Measurements from ENCODE around the gene CCDC188. TPM values are rescaled to one million over a fixed set of nuclear protein-coding genes. Genes with fewer than 3 reads are reported as not detected.

The CCDC188 gene
- total and polyA plus RNA-seq, 2 of the 8 experiments (the other 6 are each of a cell fraction or from before 2014, with no cell fraction given) = not detected

DNA sequence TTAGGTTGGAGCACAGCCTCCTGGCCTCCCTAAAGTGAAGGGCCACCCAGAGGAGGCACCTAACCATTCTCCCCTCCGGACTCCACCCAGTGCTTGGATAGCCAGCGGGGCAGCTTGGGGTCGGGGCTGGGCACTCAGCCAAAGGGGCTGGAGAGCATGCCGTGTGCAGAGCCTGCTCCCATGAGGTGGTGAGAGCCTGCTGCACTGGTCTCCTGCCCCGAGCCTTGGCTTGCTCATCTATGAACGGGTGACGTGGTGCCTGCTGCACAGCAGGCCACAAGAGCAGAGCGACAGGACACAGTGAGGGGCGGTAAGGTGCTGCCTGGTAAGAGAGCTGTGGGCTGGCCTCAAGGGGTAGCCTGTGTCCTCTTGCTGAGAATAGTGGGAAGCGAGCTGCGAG lies 14.0 kb upstream of the CCDC188 start:
- H3K4me1 ChIP-seq (replicated peaks in 1 of 4; ENCODE audit: control insufficient read depth in 3 of 4, insufficient read depth in 4 of 4, low read length in 3 of 4) = no peaks in the 10 kb centered on the region
- H4K20me1 ChIP-seq (replicated peaks in 1 of 2; ENCODE audit: control insufficient read depth in 1 of 2, insufficient read depth in 2 of 2, low read length in 2 of 2) = peaks cover 0 to 1% of the 10 kb centered on the region in 2 experiments
- H3K36me3 ChIP-seq (ENCODE audit: control insufficient read depth in 2 of 4, insufficient read depth in 4 of 4, low read length in 3 of 4) = no peaks in the 10 kb centered on the region
- DNase-seq (ENCODE audit: low read depth in 1 of 2, low spot score in 2 of 2) (no peak), FAIRE-seq (no peak)
- no peak overlapping the region for H3K4me3 ChIP-seq (ENCODE audit: extremely low read depth in 1 of 4, insufficient read depth in 2 of 4, low read depth in 3 of 4, low read length in 4 of 4)
- no peak overlapping the region for H2BK5ac ChIP-seq (ENCODE audit: low read depth, low read length)
- H4K5ac ChIP-seq (ENCODE audit: insufficient read length, low read depth, low read length) = no peak overlapping the region
- no peak overlapping the region for H2BK20ac ChIP-seq (ENCODE audit: low read length)
- peaks cover 15% of the 10 kb centered on the region; the same call in 1 of the 2 replicates for H3K23me2 ChIP-seq (ENCODE audit: low read depth, low read length)
- no peak overlapping the region for H3K4ac ChIP-seq (replicated peaks; ENCODE audit: insufficient read length, low read depth, low read length)
- no peak overlapping the region for H3K4me2 ChIP-seq (ENCODE audit: insufficient read depth in 1 of 2, low read depth in 2 of 2, low read length in 2 of 2)
- no peak overlapping the region for H3K9ac ChIP-seq (replicated peaks in 1 of 4; ENCODE audit: extremely low read depth in 1 of 4, low read depth in 3 of 4, low read length in 3 of 4)
- no peak overlapping the region for H4K91ac ChIP-seq (replicated peaks; ENCODE audit: insufficient read length, low read length)
- H3K79me1 ChIP-seq (ENCODE audit: low read depth, low read length) = no peaks in the 10 kb centered on the region
- H3K27ac ChIP-seq (ENCODE audit: low read depth, low read length) = no peak overlapping the region
- no peak overlapping the region for H2AFZ ChIP-seq (ENCODE audit: low read length)
- no peak overlapping the region for H2BK15ac ChIP-seq (ENCODE audit: low read length)
- ChIA-PET POLR2A (ENCODE audit: partially characterized antibody) (interaction anchor here (1.1 to 1.2 kb wide), 2 partner anchors 36 to 43 kb away, joined by 3 read pairs; no protein-coding TSS in a partner anchor), CTCF (ENCODE audit: partially characterized antibody) (interaction anchor here (0.9 kb wide), 1 partner anchor 120 kb away, joined by 3 read pairs; no protein-coding TSS in a partner anchor)
- H3K9me3 ChIP-seq (ENCODE audit: insufficient read depth in 2 of 2, low read depth in 1 of 2, low read length in 1 of 2) = no peaks in the 10 kb centered on the region; a peak in 1 of 4 replicates
- no peak overlapping the region for H3K56ac ChIP-seq (replicated peaks; ENCODE audit: insufficient read length, low read depth, low read length)
- no peak overlapping the region for H3K23ac ChIP-seq (ENCODE audit: insufficient read length)
- no peak overlapping the region for H3K14ac ChIP-seq (ENCODE audit: insufficient read length)
- no peak for TF ChIP-seq TBP (IDR thresholded peaks at IDR 0.05; ENCODE audit: low read depth, low read length)
- no peak for TF ChIP-seq KDM4A (IDR thresholded peaks at IDR 0.05; ENCODE audit: low read depth, low read length, severe bottlenecking)
- TF ChIP-seq TCF12 (IDR thresholded peaks at IDR 0.05; ENCODE audit: low read depth, low read length) = no peak
- TF ChIP-seq EZH2 (IDR thresholded peaks at IDR 0.05; ENCODE audit: low read depth, low read length, severe bottlenecking) = no peak
- no peak for TF ChIP-seq SIRT6 (IDR thresholded peaks at IDR 0.05; ENCODE audit: low read length)
- no peak for TF ChIP-seq KDM5A (IDR thresholded peaks at IDR 0.05; ENCODE audit: low read length)
- H3K27me3 ChIP-seq (replicated peaks in 1 of 4; ENCODE audit: control insufficient read depth in 3 of 4, extremely low read depth in 1 of 4, insufficient read depth in 3 of 4, low read length in 3 of 4) = no peaks in the 10 kb centered on the region
- 86% methylated on average over 10 of the region's 11 CpGs; no CpG with 5 or more reads in 1 of the 2 experiments for WGBS, 2 experiments (ENCODE audit: extremely low coverage in 1 of 2, insufficient coverage in 1 of 2, insufficient read length in 1 of 2, insufficient replicate concordance in 2 of 2, low coverage in 1 of 2, low lambda C conversion rate in 2 of 2, missing lambda C conversion rate in 1 of 2)
- no peak overlapping the region for H2AK5ac ChIP-seq (ENCODE audit: low read depth, low read length)
- H2BK120ac ChIP-seq (replicated peaks; ENCODE audit: low read depth, low read length) = no peak overlapping the region
- no peak overlapping the region for H4K8ac ChIP-seq (ENCODE audit: extremely low read depth, insufficient read depth, low read length)
- no peaks in the 10 kb centered on the region for H3K79me2 ChIP-seq (ENCODE audit: control insufficient read depth in 1 of 2, insufficient read depth in 2 of 2, low read length in 2 of 2)
- H3K18ac ChIP-seq (ENCODE audit: extremely low read depth, low read length) = no peak overlapping the region
- no peak overlapping the region for H2BK12ac ChIP-seq (ENCODE audit: low read depth, low read length)
